Smooth muscle cell of the pulmonary artery (primary cell): ENCODE measurements around the gene NHERF2. TPM values are rescaled to one million over a fixed set of nuclear protein-coding genes. Genes with fewer than 3 reads are reported as not detected.

Source experiments
- total RNA-seq: library from RNA; depleted of rRNA; stranded (reverse); fragments of >200 nt; gene quantifications from 2 replicates; pipeline ENCODE4 v1.2.3, GENCODE V29; 2014

The NHERF2 gene
- 66.8 and 76.2 TPM in 2 replicates for total RNA-seq

GRCh38 chr16:2026461-2027023 is at the start of gene NHERF2:
TSS of gene NHERF2 (plus strand) at chr16:2026902. CDS start at chr16:2027006, 104 bp downstream.

DNA sequence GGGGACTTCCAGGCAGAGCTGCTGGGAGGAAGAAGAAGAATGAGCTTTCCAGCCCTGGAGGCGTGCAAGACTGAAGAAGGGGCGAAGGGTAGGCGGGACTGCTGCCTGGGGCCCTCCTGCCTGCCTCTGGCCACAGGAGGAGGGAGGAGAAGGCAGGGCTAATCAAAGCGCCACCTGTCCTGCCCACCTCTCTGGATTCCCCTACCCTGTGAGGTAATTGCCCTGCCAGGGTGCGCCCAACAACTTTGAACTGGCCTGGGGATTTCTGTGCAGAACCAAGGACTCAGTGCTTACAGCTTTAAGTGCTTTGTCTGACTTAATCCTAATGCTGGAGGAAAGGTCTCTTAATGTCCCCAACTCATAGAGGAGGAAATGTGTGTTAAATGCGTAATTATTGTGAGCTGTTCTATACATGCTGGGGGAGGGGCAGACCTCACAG is 45.3 kb upstream of the NHERF2 start, which contains the start of gene NOXO1:
Gene NOXO1 (minus strand): TSS at position 72 of the 439 bp plus-strand sequence. CDS start 290 bp downstream, outside the sequence.

GRCh38 chr16:1983544-1984346 is 43.0 kb upstream of the NHERF2 start, which contains the start of gene GFER:
TSS of gene GFER (plus strand) at chr16:1984193. CDS start at chr16:1984219, 26 bp downstream.

GRCh38 chr16:1989209-1990100 is 37.2 kb upstream of the NHERF2 start, which contains the start of gene SYNGR3:
TSS of gene SYNGR3 (plus strand) at chr16:1989970. CDS start at chr16:1990103, 133 bp downstream.

DNA sequence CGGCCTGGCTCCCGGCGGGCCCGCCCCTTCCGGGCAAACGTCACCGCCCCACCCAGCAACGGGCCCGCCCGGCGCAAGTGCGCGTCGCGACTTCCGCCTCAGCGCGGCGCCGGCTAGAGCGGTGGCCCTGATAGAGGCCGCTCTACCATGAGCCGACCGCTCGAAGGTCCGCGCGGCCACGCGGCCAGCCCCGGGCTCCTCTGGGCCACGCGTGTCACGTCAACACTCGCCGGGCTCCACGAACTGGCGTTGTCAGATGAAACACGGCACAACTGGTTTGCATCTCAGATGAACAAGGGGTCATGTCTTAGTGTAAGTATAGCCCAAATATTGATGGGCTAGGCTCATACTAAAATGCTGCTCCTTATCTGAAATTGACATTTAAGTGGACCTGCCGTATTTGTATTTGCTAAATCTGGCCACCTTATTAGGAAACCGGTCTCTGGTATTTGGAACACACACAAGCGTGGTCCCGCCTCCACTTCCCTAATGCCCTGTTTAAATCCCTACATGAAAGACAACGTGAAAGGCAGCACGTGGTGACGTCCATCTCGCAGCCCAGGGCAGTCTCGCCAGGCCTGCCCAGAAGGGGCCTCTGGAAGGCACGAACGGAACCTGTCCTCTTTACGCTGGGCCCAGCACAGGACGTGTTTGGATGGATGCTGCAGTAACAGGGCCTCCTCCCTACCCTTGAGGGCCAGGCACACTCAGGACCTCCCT is 16.8 kb upstream of the NHERF2 start, which contains the start of gene ZNF598:
Gene ZNF598 (minus strand): TSS at position 31 of the 720 bp plus-strand sequence.

DNA sequence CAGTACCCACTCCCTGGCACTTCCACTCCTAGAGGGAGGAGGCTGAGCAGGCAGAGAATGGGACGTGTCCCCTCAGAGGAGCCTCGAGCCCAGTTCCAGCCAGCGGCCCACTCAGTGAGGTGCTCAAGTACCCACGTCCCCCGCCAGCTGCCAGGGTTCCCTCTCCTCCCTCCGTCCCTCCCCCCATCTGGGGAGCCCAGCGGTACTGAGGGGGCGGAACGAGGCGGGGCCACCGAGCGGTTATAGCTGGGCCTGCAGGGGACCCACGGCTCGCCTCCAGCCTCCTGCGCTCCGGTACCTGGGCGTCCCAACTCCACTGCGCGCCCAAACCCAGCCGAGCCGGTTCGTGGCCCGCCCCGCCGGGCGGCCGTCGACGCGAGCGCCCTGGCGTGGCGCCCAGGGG is 7.2 kb upstream of the NHERF2 start, which contains the start of gene NPW:
Gene NPW (plus strand): TSS at position 268 of the 403 bp plus-strand sequence.

GRCh38 chr16:2047330-2048115 is 20.8 kb downstream of the NHERF2 start, which contains the start of the genes NTHL1 and TSC2:
TSS of gene NTHL1 (minus strand) at chr16:2047834. CDS start at chr16:2047823, 11 bp downstream.
TSS of gene TSC2 (plus strand) at chr16:2047985. CDS start at chr16:2048616, 631 bp downstream.

Other genes starting within 250 kb of the NHERF2 start
- gene SPSB3, start 244.3 kb upstream of the NHERF2 start, total RNA-seq, result 30.7 and 34.6 TPM in 2 replicates
- 43.3 and 54.7 TPM in 2 replicates for gene NUBP2, start 243.9 kb upstream of the NHERF2 start, total RNA-seq
- 0.17 TPM in 1 of 2 replicates, not detected in the other for gene IGFALS, start 233.2 kb upstream of the NHERF2 start, total RNA-seq
- 50.2 and 86.0 TPM in 2 replicates for gene HAGH, start 200.1 kb upstream of the NHERF2 start, total RNA-seq
- 59.8 and 96.2 TPM in 2 replicates for gene FAHD1, start 199.7 kb upstream of the NHERF2 start, total RNA-seq
- gene MEIOB, start 154.7 kb upstream of the NHERF2 start, total RNA-seq, result not detected in 2 replicates
- gene HS3ST6, start 108.5 kb upstream of the NHERF2 start, total RNA-seq, result not detected in 2 replicates
- gene MSRB1, start 83.7 kb upstream of the NHERF2 start, total RNA-seq, result 5.0 and 7.1 TPM in 2 replicates
- gene RPL3L, start 72.2 kb upstream of the NHERF2 start, total RNA-seq, result 0.07 TPM in 1 of 2 replicates, not detected in the other
- 123 and 126 TPM in 2 replicates for gene NDUFB10, start 67.4 kb upstream of the NHERF2 start, total RNA-seq
- 1,723 and 1,779 TPM in 2 replicates for gene RPS2, start 62.1 kb upstream of the NHERF2 start, total RNA-seq
- gene RNF151, start 60.0 kb upstream of the NHERF2 start, total RNA-seq, result not detected in 2 replicates
- 43.1 and 56.3 TPM in 2 replicates for gene TBL3, start 54.8 kb upstream of the NHERF2 start, total RNA-seq
- not detected in 2 replicates for gene NOXO1, start 45.4 kb upstream of the NHERF2 start, total RNA-seq
- 8.1 and 15.1 TPM in 2 replicates for gene GFER, start 42.7 kb upstream of the NHERF2 start, total RNA-seq
- gene SYNGR3, start 36.9 kb upstream of the NHERF2 start, total RNA-seq, result 4.0 and 12.5 TPM in 2 replicates
- gene ZNF598, start 17.1 kb upstream of the NHERF2 start, total RNA-seq, result 16.4 and 29.0 TPM in 2 replicates
- gene NPW, start 7.1 kb upstream of the NHERF2 start, total RNA-seq, result 0.85 and 1.0 TPM in 2 replicates
- gene NTHL1, start 20.9 kb downstream of the NHERF2 start, total RNA-seq, result 19.2 and 22.6 TPM in 2 replicates
- 57.9 and 73.0 TPM in 2 replicates for gene TSC2, start 21.1 kb downstream of the NHERF2 start, total RNA-seq
- 276 and 395 TPM in 2 replicates for gene PKD1, start 109.0 kb downstream of the NHERF2 start, total RNA-seq
- 1.2 and 3.1 TPM in 2 replicates for gene RAB26, start 121.7 kb downstream of the NHERF2 start, total RNA-seq
- gene TRAF7, start 128.9 kb downstream of the NHERF2 start, total RNA-seq, result 70.4 and 97.4 TPM in 2 replicates
- 0.20 and 1.7 TPM in 2 replicates for gene CASKIN1, start 169.7 kb downstream of the NHERF2 start, total RNA-seq
- gene MLST8, start 178.6 kb downstream of the NHERF2 start, total RNA-seq, result 24.3 and 28.1 TPM in 2 replicates
- 1.2 and 2.2 TPM in 2 replicates for gene BRICD5, start 184.0 kb downstream of the NHERF2 start, total RNA-seq
- 6.1 and 11.0 TPM in 2 replicates for gene PGP, start 187.9 kb downstream of the NHERF2 start, total RNA-seq
- 24.2 and 32.3 TPM in 2 replicates for gene E4F1, start 196.7 kb downstream of the NHERF2 start, total RNA-seq
- gene DNASE1L2, start 209.5 kb downstream of the NHERF2 start, total RNA-seq, result 0.65 and 0.92 TPM in 2 replicates
- gene ECI1, start 224.7 kb downstream of the NHERF2 start, total RNA-seq, result 17.9 and 23.9 TPM in 2 replicates
- 45.6 and 57.1 TPM in 2 replicates for gene RNPS1, start 241.2 kb downstream of the NHERF2 start, total RNA-seq